LNCaP clone FGC (cell line): Measurements from ENCODE around the gene TUT4.

Experiments used
- DNase-seq: peaks from one replicate; pipeline ENCODE4 v3.0.0-alpha.2; 2011; ENCODE audit warnings: low read depth
- H3K4me3 ChIP-seq: 2 replicates; pipeline ENCODE4 v1.5.1; 2011; ENCODE audit warnings: mild to moderate bottlenecking, low read depth, low read length, control low read depth
- TF ChIP-seq, protein P1 (sequence below): IDR thresholded peaks from 2 replicates; pipeline ENCODE4 v1.5.1; 2012; ENCODE audit warnings: mild to moderate bottlenecking; ENCODE audit not compliant: control insufficient read depth, insufficient read depth; ENCODE audit errors: extremely low read depth

The TUT4 gene

GRCh38 chr1:52574594-52574993, 21.7 kb upstream of the TUT4 start:
- DNase-seq, result peak; percentile 56
- TF ChIP-seq, protein P1, sequence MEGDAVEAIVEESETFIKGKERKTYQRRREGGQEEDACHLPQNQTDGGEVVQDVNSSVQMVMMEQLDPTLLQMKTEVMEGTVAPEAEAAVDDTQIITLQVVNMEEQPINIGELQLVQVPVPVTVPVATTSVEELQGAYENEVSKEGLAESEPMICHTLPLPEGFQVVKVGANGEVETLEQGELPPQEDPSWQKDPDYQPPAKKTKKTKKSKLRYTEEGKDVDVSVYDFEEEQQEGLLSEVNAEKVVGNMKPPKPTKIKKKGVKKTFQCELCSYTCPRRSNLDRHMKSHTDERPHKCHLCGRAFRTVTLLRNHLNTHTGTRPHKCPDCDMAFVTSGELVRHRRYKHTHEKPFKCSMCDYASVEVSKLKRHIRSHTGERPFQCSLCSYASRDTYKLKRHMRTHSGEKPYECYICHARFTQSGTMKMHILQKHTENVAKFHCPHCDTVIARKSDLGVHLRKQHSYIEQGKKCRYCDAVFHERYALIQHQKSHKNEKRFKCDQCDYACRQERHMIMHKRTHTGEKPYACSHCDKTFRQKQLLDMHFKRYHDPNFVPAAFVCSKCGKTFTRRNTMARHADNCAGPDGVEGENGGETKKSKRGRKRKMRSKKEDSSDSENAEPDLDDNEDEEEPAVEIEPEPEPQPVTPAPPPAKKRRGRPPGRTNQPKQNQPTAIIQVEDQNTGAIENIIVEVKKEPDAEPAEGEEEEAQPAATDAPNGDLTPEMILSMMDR, result no peak
- H3K4me3 ChIP-seq, result no peak overlapping the region

- TF ChIP-seq, protein P1, result no peak
- no peak for DNase-seq
- H3K4me3 ChIP-seq, result no peak overlapping the region
Measured at GRCh38 chr1:52572387-52572786, 19.5 kb upstream of the TUT4 start.

GRCh38 chr1:52571783-52572182, 18.9 kb upstream of the TUT4 start:
- no peak overlapping the region for H3K4me3 ChIP-seq
- TF ChIP-seq, protein P1, result no peak
- no peak for DNase-seq

DNA sequence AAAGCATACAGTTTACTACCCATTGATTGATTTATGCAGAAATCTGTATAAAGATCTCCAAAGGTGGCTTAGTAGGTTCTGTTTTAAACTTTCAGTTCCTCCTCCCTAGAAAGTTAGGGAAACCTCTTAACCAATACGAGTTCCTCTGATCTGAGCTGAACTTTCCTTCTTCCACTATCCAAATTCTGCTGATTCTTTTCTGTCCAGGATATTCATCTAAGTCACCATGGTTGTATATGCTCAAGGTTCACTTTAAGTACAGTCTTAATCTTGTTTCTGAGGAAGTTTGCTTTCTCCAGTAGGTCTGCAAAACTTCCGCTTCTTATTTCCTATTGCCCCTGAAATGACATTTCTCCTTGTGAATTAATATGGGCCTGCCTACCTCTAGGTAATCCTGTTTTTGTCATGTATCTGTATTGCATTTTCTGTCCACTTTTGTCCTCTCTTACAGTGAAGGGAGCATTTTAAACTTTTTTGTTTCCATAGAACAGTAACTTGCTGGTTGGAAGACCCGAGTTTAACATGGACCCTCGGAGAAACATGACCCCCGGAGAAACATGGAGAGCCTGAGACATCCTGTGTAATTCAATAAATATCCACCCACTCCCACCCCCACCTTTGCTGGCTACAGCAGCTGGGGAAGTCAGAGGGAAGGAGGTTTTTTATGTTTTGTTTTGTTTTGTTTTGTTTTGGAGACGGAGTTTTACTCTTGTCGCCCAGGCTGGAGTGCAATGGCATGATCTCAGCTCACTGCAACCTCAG, 16.7 kb upstream of the TUT4 start:
- TF ChIP-seq, protein P1, result no peak
- H3K4me3 ChIP-seq, result no peak overlapping the region
- DNase-seq, result no peak

DNA sequence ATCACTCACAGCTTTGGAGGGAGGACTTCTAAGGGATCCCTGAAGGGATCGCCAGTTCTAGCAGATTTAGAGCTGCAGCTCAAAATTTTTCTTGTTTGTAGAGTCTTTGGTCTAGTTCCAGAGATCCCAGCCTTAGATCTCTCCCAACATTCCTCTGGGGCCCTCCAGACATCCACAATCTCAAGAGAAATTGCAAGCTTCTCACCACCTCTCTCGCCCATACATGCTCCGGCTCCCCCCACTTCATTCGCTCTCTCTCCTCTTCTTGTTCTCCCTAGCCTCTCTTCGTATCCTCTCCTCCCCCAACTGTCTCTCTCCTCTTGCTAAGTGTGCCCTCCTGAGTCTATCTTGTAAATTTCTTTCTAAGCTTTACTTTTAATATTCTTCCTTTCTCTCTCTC, 15.1 kb upstream of the TUT4 start:
- no peak overlapping the region for H3K4me3 ChIP-seq
- TF ChIP-seq, protein P1, result no peak
- no peak for DNase-seq

DNA sequence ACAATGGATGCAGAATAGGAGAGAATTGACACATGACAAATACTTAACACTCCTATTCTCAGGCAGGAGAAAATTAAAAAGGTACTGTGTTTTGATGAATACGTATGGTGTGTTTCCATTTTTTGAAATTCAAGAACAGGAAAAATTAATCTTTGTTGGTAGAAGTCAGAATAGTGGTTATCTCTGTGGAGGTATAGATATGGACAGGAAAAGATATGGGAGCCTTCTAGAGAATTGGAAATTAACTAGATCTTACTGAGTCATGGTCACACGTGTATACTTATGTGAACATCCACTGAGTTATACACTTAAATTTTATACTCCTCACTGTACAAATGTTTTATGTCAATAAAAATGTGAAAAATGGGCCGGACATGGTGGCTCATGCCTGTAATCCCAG, 9.9 kb upstream of the TUT4 start:
- no peak overlapping the region for H3K4me3 ChIP-seq
- TF ChIP-seq, protein P1, result no peak
- no peak for DNase-seq

GRCh38 chr1:52559875-52560274, 7.0 kb upstream of the TUT4 start:
- TF ChIP-seq, protein P1, result no peak
- no peak for DNase-seq
- no peak overlapping the region for H3K4me3 ChIP-seq
